Measurements from ENCODE around the gene GTF2A1. TPM values are rescaled to one million over a fixed set of nuclear protein-coding genes. Genes with fewer than 3 reads are reported as not detected.

The GTF2A1 gene
- total and polyA plus RNA-seq, 2 experiments from 2014 or later, result 3.9 to 27.8 TPM

DNA sequence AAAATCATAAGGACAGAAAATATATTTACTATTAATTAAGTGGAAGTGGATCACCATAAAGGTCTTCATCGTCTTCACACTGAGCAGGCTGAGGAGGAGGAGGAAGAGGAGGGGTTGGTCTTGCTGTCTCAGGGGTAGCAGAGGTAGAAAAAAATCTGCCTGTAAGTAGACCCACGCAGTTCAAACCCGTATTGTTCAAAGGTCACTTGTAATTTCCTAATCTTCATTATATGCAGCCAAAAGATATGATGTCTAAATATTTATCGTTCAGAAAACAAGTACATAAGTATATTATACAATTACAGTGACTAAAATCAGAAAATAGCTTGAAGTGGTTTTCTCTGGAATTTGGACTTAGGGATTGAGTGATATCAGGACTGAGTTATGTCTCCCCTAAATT is 72.1 kb downstream of the GTF2A1 start:
- Histone ChIP-seq H3K36me3 (ENCODE audit: low read depth) (no peaks in the 10 kb centered on the region), H3K4me3 (no peak overlapping the region), H2AFZ (no peak overlapping the region), H3K9me2 (ENCODE audit: insufficient read depth) (no peaks in the 10 kb centered on the region), H3K27me3 (replicated peaks; ENCODE audit: insufficient read depth) (no peaks in the 10 kb centered on the region), H3K9me3 (ENCODE audit: low read depth) (no peaks in the 10 kb centered on the region), H3K9ac (no peak overlapping the region), H3F3A (ENCODE audit: insufficient read depth) (no peaks in the 10 kb centered on the region), H3K79me2 (ENCODE audit: insufficient read depth) (no peaks in the 10 kb centered on the region), H4K20me1 (ENCODE audit: insufficient read depth) (no peaks in the 10 kb centered on the region), H3K4me2 (ENCODE audit: unreplicated experiment) (no peak overlapping the region), H3K4me1 (ENCODE audit: insufficient read depth) (no peaks in the 10 kb centered on the region), H3K27ac (no peak overlapping the region)
- DNase-seq, result no peak
- 69 to 74% methylated on average over 4 of the region's 4 CpGs for WGBS, 2 experiments (ENCODE audit: low coverage in 1 of 2, low lambda C conversion rate in 2 of 2, missing lambda C conversion rate in 2 of 2)
- in situ Hi-C loops (cut with MboI), result no loop called here
- TF ChIP-seq EZH2phosphoT487 (IDR thresholded peaks at IDR 0.05; ENCODE audit: insufficient read depth, low read depth) (no peak), EZH2 (IDR thresholded peaks at IDR 0.05; ENCODE audit: insufficient read depth, poor library complexity, severe bottlenecking) (no peak)

DNA sequence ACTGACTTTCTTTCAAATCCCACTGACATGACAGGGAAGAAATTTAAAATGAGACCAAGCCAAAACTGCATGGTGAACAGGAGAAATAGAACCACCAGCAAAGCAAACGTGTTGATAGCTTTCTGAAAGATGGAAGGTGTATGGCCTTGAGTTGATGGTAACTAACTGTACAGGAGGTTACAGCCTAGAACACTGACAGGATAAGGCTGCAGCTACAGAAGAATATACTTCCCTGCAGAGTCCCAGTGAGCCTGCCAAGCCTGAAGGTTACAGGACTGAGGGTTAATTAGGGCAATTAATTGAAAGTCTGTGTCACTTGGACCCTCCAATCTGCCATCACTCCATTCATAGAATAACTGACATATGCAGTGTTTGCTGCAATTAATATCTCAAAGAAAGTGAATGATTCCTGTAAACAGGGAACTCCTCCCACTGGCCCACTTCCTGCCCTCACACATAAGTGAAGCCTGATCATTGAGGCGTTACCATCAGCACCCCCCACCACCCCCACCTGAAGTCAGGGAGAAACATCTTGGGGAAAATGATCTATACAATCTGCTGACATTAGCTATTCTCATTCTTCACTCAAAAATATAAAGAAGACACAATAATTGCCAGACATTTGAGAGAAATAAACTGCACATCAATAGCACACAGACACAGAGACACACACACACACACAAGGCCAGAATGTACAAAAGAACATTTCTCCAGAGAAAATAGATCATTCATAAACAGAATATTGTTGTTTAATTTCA is 73.4 kb downstream of the GTF2A1 start:
- Histone ChIP-seq H3K36me3 (ENCODE audit: low read depth) (no peaks in the 10 kb centered on the region), H3K9me2 (ENCODE audit: insufficient read depth) (no peaks in the 10 kb centered on the region), H2AFZ (no peak overlapping the region), H3K79me2 (ENCODE audit: insufficient read depth) (no peaks in the 10 kb centered on the region), H3K27ac (no peak overlapping the region), H3F3A (ENCODE audit: insufficient read depth) (no peaks in the 10 kb centered on the region), H3K4me1 (ENCODE audit: insufficient read depth) (no peaks in the 10 kb centered on the region), H3K4me2 (ENCODE audit: unreplicated experiment) (no peak overlapping the region), H3K9ac (no peak overlapping the region), H3K9me3 (ENCODE audit: low read depth) (no peaks in the 10 kb centered on the region), H3K27me3 (replicated peaks; ENCODE audit: insufficient read depth) (no peaks in the 10 kb centered on the region), H3K4me3 (no peak overlapping the region), H4K20me1 (ENCODE audit: insufficient read depth) (no peaks in the 10 kb centered on the region)
- in situ Hi-C loops (cut with MboI), result no loop called here
- WGBS, 2 experiments (ENCODE audit: low coverage in 1 of 2, low lambda C conversion rate in 2 of 2, missing lambda C conversion rate in 2 of 2), result 24 to 44% methylated on average over 2 of the region's 2 CpGs
- TF ChIP-seq EZH2 (IDR thresholded peaks at IDR 0.05; ENCODE audit: insufficient read depth, poor library complexity, severe bottlenecking) (no peak), EZH2phosphoT487 (IDR thresholded peaks at IDR 0.05; ENCODE audit: insufficient read depth, low read depth) (no peak)
- DNase-seq, result no peak

DNA sequence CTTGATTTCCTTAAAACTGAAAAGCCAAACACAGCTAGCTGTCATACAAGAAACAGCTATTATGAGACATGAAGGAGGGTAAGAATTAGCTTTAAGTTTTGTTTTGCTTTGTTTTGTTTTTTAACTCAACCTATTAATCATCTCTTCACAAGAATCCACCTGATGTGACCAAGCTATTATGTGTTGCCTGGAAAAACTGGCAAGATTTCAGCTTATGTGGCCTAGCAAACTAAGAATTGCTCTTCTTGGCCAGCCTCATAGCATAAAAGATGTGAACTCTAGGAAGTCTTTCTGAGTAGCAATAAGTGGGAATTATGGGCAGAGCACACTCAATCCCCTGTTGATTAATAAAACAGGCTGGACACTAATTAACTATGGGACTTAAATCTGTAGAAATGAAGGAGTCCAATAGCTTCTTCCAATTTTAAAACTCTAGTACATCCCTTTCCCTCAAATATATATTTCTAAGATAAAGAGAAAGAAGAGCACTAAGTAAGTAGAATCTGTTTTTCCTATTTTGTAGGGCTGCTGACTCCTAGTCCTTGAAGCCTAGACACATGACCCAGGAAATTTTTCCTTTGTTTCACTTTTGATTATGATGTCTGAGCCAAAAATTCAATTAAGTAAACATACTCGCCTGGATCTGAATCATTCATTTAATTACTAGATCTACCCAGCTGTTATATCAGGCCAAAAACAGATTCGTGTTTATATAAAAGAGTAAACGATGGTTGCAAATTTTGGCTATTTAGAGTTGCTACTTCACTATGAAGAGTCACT is 75.7 kb downstream of the GTF2A1 start:
- DNase-seq, result no peak
- H3K27me3 ChIP-seq (replicated peaks; ENCODE audit: insufficient read depth), result no peaks in the 10 kb centered on the region
- H3K27ac ChIP-seq, result no peak overlapping the region
- in situ Hi-C loops (cut with MboI), result no loop called here
- no peak for TF ChIP-seq EZH2phosphoT487 (IDR thresholded peaks at IDR 0.05; ENCODE audit: insufficient read depth, low read depth)
- no peak for TF ChIP-seq EZH2 (IDR thresholded peaks at IDR 0.05; ENCODE audit: insufficient read depth, poor library complexity, severe bottlenecking)
- 43 to 50% methylated on average over 3 of the region's 3 CpGs for WGBS, 2 experiments (ENCODE audit: low coverage in 1 of 2, low lambda C conversion rate in 2 of 2, missing lambda C conversion rate in 2 of 2)
- H3K9ac ChIP-seq, result no peak overlapping the region
- H3K9me3 ChIP-seq (ENCODE audit: low read depth), result no peaks in the 10 kb centered on the region
- no peak overlapping the region for H3K4me2 ChIP-seq (ENCODE audit: unreplicated experiment)
- no peaks in the 10 kb centered on the region for H3F3A ChIP-seq (ENCODE audit: insufficient read depth)
- H3K4me1 ChIP-seq (ENCODE audit: insufficient read depth), result no peaks in the 10 kb centered on the region
- no peak overlapping the region for H3K4me3 ChIP-seq
- no peaks in the 10 kb centered on the region for H3K36me3 ChIP-seq (ENCODE audit: low read depth)
- H4K20me1 ChIP-seq (ENCODE audit: insufficient read depth), result no peaks in the 10 kb centered on the region
- H3K79me2 ChIP-seq (ENCODE audit: insufficient read depth), result no peaks in the 10 kb centered on the region
- no peak overlapping the region for H2AFZ ChIP-seq
- H3K9me2 ChIP-seq (ENCODE audit: insufficient read depth), result no peaks in the 10 kb centered on the region

DNA sequence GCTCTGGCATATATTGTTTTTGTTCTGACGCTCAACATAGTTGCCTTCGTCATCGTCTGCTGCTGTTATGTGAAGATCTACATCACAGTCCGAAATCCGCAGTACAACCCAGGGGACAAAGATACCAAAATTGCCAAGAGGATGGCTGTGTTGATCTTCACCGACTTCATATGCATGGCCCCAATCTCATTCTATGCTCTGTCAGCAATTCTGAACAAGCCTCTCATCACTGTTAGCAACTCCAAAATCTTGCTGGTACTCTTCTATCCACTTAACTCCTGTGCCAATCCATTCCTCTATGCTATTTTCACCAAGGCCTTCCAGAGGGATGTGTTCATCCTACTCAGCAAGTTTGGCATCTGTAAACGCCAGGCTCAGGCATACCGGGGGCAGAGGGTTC is 77.0 kb downstream of the GTF2A1 start:
- Histone ChIP-seq H3K4me3 (no peak overlapping the region), H4K20me1 (ENCODE audit: insufficient read depth) (no peaks in the 10 kb centered on the region), H3K27ac (no peak overlapping the region), H3K9ac (no peak overlapping the region), H3K27me3 (replicated peaks; ENCODE audit: insufficient read depth) (no peaks in the 10 kb centered on the region), H3K4me1 (ENCODE audit: insufficient read depth) (no peaks in the 10 kb centered on the region), H3K9me3 (ENCODE audit: low read depth) (no peaks in the 10 kb centered on the region), H3K4me2 (ENCODE audit: unreplicated experiment) (no peak overlapping the region), H2AFZ (no peak overlapping the region), H3K36me3 (ENCODE audit: low read depth) (no peaks in the 10 kb centered on the region), H3F3A (ENCODE audit: insufficient read depth) (no peaks in the 10 kb centered on the region), H3K9me2 (ENCODE audit: insufficient read depth) (no peaks in the 10 kb centered on the region), H3K79me2 (ENCODE audit: insufficient read depth) (no peaks in the 10 kb centered on the region)
- DNase-seq, result no peak
- in situ Hi-C loops (cut with MboI), result no loop called here
- 94 to 96% methylated on average over 8 of the region's 8 CpGs for WGBS, 2 experiments (ENCODE audit: low coverage in 1 of 2, low lambda C conversion rate in 2 of 2, missing lambda C conversion rate in 2 of 2)
- TF ChIP-seq EZH2 (IDR thresholded peaks at IDR 0.05; ENCODE audit: insufficient read depth, poor library complexity, severe bottlenecking) (no peak), EZH2phosphoT487 (IDR thresholded peaks at IDR 0.05; ENCODE audit: insufficient read depth, low read depth) (no peak)
